HCT116 (cell line): ENCODE results near the gene RNF166. TPM values are rescaled to one million over a fixed set of nuclear protein-coding genes. Genes with fewer than 3 reads are reported as not detected.

ENCODE experiments used
- ATAC-seq: fragments of 200-7000 bp; cut with Tn5 transposase; 2 replicates; pipeline ENCODE4 v1.9.1; 2020; ENCODE audit warnings: mild to moderate bottlenecking, moderate library complexity
- BruUV-seq: library from RNA; stranded (reverse); fragments of 400-500 nt; replicated peaks from 2 replicates; lab custom pipeline; 2021; lab: Mats Ljungman, UMichigan
- CTCF ChIA-PET: fragments of 300-600 bp; sonication (Branson Sonifier 250); formaldehyde crosslinking; loops from one replicate; lab custom pipeline; 2021; ENCODE audit warnings: antibody characterized with exemption; lab: Charles Lee
- POLR2A ChIA-PET: fragments of 300-600, 350-600 bp; sonication (Branson Sonifier 250); formaldehyde crosslinking; loops from one replicate; lab custom pipeline; 2021; ENCODE audit warnings: antibody characterized with exemption; lab: Charles Lee
- RAD21 ChIA-PET, 2 experiments: fragments of 300-600 bp; sonication (Branson Sonifier 250); formaldehyde crosslinking; loops; one replicate each; lab custom pipeline; 2023; ENCODE audit warnings: low total read pairs in 2 of 2; ENCODE audit not compliant: uncharacterized antibody in 2 of 2, unreplicated experiment in 2 of 2, low non-redundant PET in 1 of 2; lab: Charles Lee
- DNase-seq: peaks from one replicate; pipeline ENCODE4 v3.0.0-alpha.2; 2010; ENCODE audit warnings: low read depth, low spot score
- H2AFZ ChIP-seq: fragments of 200-600 bp; shearing (Covaris generic), sonication (generic); 2 replicates; pipeline ENCODE4 v1.6.1; 2017; ENCODE audit warnings: low read depth, mixed run types, mixed read lengths, antibody characterized with exemption, low read length; ENCODE audit not compliant: poor library complexity, severe bottlenecking
- H3K27ac ChIP-seq: 2 replicates; pipeline ENCODE4 v1.5.1; 2012; ENCODE audit warnings: low read depth, low read length
- H3K27me3 ChIP-seq: fragments of 200-600 bp; sonication (generic); 2 replicates; pipeline ENCODE4 v1.6.1; 2016; ENCODE audit warnings: mixed run types, low read length, mixed read lengths; ENCODE audit not compliant: insufficient read depth
- H3K36me3 ChIP-seq, 2 experiments: fragments of 200-500 bp in 1 of 2; fragments of 200-600 bp in 1 of 2; sonication (Bioruptor generic) in 1 of 2; sonication (generic) in 1 of 2; 2 replicates each; pipeline versions ENCODE4 v1.5.1 to v1.6.1; 2014 to 2016; ENCODE audit warnings: low read length in 2 of 2, inconsistent platforms in 1 of 2, mixed read lengths in 1 of 2, mixed run types in 1 of 2; ENCODE audit not compliant: insufficient read depth in 2 of 2, control insufficient read depth in 1 of 2
- H3K4me1 ChIP-seq, 2 experiments: fragments of 200-600 bp in 1 of 2; sonication (generic) in 1 of 2; 2 replicates each; pipeline versions ENCODE4 v1.5.1 to v1.6.1; 2012 to 2017; ENCODE audit warnings: low read length in 2 of 2, inconsistent platforms in 1 of 2, mild to moderate bottlenecking in 1 of 2, mixed read lengths in 1 of 2, mixed run types in 1 of 2, moderate library complexity in 1 of 2; ENCODE audit not compliant: insufficient read depth in 2 of 2, control insufficient read depth in 1 of 2
- H3K4me2 ChIP-seq: fragments of 200-600 bp; sonication (generic); 2 replicates; pipeline ENCODE4 v1.6.1; 2017; ENCODE audit warnings: mixed run types, low read length, mixed read lengths
- H3K4me3 ChIP-seq, 2 experiments: fragments of 200-600 bp in 1 of 2; sonication (generic) in 1 of 2; replicated peaks in 1 of 2; 2 replicates each; pipeline ENCODE4 v1.5.1; 2011 to 2016; ENCODE audit warnings: low read length in 2 of 2, control low read depth in 1 of 2, low read depth in 1 of 2, mild to moderate bottlenecking in 1 of 2, mixed read lengths in 1 of 2, mixed run types in 1 of 2
- H3K79me2 ChIP-seq: fragments of 200-600 bp; sonication (generic); 2 replicates; pipeline ENCODE4 v1.6.1; 2017; ENCODE audit warnings: mild to moderate bottlenecking, mixed run types, low read length, moderate library complexity, mixed read lengths; ENCODE audit not compliant: insufficient read depth
- H3K9ac ChIP-seq: fragments of 200-600 bp; sonication (generic); 2 replicates; pipeline ENCODE4 v1.6.1; 2016; ENCODE audit warnings: low read length, mixed read lengths
- H3K9me2 ChIP-seq: fragments of 200-600 bp; sonication (generic), shearing (Covaris generic); 2 replicates; pipeline ENCODE4 v1.6.1; 2017; ENCODE audit warnings: mixed run types, mild to moderate bottlenecking, moderate library complexity; ENCODE audit not compliant: insufficient read depth
- H3K9me3 ChIP-seq, 2 experiments: fragments of 200-500 bp in 1 of 2; fragments of 200-600 bp in 1 of 2; sonication (Bioruptor generic) in 1 of 2; sonication (generic) in 1 of 2; 2 replicates each; pipeline ENCODE4 v1.6.1; 2014 to 2017; ENCODE audit warnings: low read length in 2 of 2, mixed read lengths in 2 of 2, inconsistent platforms in 1 of 2, low read depth in 1 of 2, mild to moderate bottlenecking in 1 of 2, mixed run types in 1 of 2, moderate library complexity in 1 of 2; ENCODE audit not compliant: control insufficient read depth in 1 of 2, insufficient read depth in 1 of 2
- H4K20me1 ChIP-seq: fragments of 200-600 bp; sonication (generic), shearing (Covaris generic); 2 replicates; pipeline ENCODE4 v1.6.1; 2017; ENCODE audit warnings: mixed run types, mild to moderate bottlenecking, moderate library complexity; ENCODE audit not compliant: insufficient read depth
- CBX3 ChIP-seq: IDR thresholded peaks from 2 replicates; pipeline ENCODE4 v1.6.1; 2012; ENCODE audit warnings: low read depth
- EGR1 ChIP-seq: IDR thresholded peaks from 2 replicates; pipeline ENCODE4 v1.6.1; 2012; ENCODE audit warnings: low read depth
- EZH2 ChIP-seq: fragments of 200-600 bp; sonication (generic); IDR thresholded peaks from 2 replicates; pipeline ENCODE4 v1.6.1; 2017; ENCODE audit warnings: antibody characterized with exemption, mixed run types
- EZH2phosphoT487 ChIP-seq: fragments of 200-600 bp; IDR thresholded peaks from 2 replicates; pipeline ENCODE4 v1.6.1; 2018; ENCODE audit warnings: antibody characterized with exemption, borderline replicate concordance
- FOSL1 ChIP-seq: IDR thresholded peaks from 2 replicates; pipeline ENCODE4 v1.6.1; 2012; ENCODE audit warnings: low read depth
- RAD21 ChIP-seq: IDR thresholded peaks from 2 replicates; pipeline ENCODE4 v1.6.1; 2012; ENCODE audit warnings: low read depth, mild to moderate bottlenecking
- SP1 ChIP-seq: IDR thresholded peaks from 2 replicates; pipeline ENCODE4 v1.6.1; 2012; ENCODE audit warnings: low read depth
- SRF ChIP-seq: IDR thresholded peaks from 2 replicates; pipeline ENCODE4 v1.6.1; 2012; ENCODE audit warnings: low read depth
- TCF7L2 ChIP-seq: IDR thresholded peaks from 2 replicates; pipeline ENCODE4 v1.7.0; 2011; ENCODE audit warnings: borderline replicate concordance, inconsistent platforms; ENCODE audit not compliant: insufficient read depth, insufficient read length; ENCODE audit errors: extremely low read depth
- YY1 ChIP-seq: IDR thresholded peaks from 2 replicates; pipeline ENCODE4 v1.6.1; 2011; ENCODE audit warnings: low read length, low read depth, moderate library complexity, mild to moderate bottlenecking; ENCODE audit not compliant: insufficient replicate concordance; ENCODE audit errors: extremely low read depth
- ZNF274 ChIP-seq: fragments of 200-500 bp; sonication (Bioruptor generic); IDR thresholded peaks from 2 replicates; pipeline ENCODE4 v1.6.1; 2014; ENCODE audit warnings: mild to moderate bottlenecking, low read depth, low read length, inconsistent platforms
- intact Hi-C: fragments of 100-400 bp; cut with micrococcal nuclease; formaldehyde crosslinking; loops from 2 replicates; pipeline ENCODE4 v1.10.0; 2022
- total RNA-seq: library from RNA; stranded (reverse); gene quantifications from one replicate; pipeline ENCODE4 v1.2.1, GENCODE V29; 2021; ENCODE audit not compliant: unreplicated experiment
- TF ChIP-seq, protein P1 (sequence below): IDR thresholded peaks from 2 replicates; pipeline ENCODE4 v1.6.1; 2011; ENCODE audit warnings: mild to moderate bottlenecking, low read length, moderate library complexity; ENCODE audit not compliant: insufficient replicate concordance; ENCODE audit errors: extremely low read depth
- TF ChIP-seq, protein P2 (sequence below): IDR thresholded peaks from 2 replicates; pipeline ENCODE4 v1.6.1; 2012

The RNF166 gene
- total RNA-seq, 1 experiment from 2014 or later, result 39.4 TPM

GRCh38 chr16:88671806-88672205, 34.4 kb downstream of the RNF166 start:
- Histone ChIP-seq H3K36me3 (no peaks in the 10 kb centered on the region), H3K4me1 (peaks cover 0 to 3% of the 10 kb centered on the region in 2 experiments; a peak in 1 of 4 replicates), H3K27me3 (no peaks in the 10 kb centered on the region), H3K27ac (no peak overlapping the region), H2AFZ (no peak overlapping the region), H3K4me2 (no peak overlapping the region), H3K79me2 (no peaks in the 10 kb centered on the region), H4K20me1 (no peaks in the 10 kb centered on the region), H3K4me3 (no peak overlapping the region), H3K9me2 (no peaks in the 10 kb centered on the region), H3K9ac (no peak overlapping the region), H3K9me3 (no peaks in the 10 kb centered on the region)
- no peak for ATAC-seq
- RAD21 ChIA-PET, result interaction anchor here in 1 of 2 experiments (0.6 kb wide), 1 partner anchor 29 kb away, joined by 3 read pairs; no protein-coding TSS in a partner anchor
- POLR2A ChIA-PET, result no interaction called here
- no peak for TF ChIP-seq SRF
- TF ChIP-seq EZH2phosphoT487, result no peak
- no peak for TF ChIP-seq RAD21
- TF ChIP-seq, protein P1, sequence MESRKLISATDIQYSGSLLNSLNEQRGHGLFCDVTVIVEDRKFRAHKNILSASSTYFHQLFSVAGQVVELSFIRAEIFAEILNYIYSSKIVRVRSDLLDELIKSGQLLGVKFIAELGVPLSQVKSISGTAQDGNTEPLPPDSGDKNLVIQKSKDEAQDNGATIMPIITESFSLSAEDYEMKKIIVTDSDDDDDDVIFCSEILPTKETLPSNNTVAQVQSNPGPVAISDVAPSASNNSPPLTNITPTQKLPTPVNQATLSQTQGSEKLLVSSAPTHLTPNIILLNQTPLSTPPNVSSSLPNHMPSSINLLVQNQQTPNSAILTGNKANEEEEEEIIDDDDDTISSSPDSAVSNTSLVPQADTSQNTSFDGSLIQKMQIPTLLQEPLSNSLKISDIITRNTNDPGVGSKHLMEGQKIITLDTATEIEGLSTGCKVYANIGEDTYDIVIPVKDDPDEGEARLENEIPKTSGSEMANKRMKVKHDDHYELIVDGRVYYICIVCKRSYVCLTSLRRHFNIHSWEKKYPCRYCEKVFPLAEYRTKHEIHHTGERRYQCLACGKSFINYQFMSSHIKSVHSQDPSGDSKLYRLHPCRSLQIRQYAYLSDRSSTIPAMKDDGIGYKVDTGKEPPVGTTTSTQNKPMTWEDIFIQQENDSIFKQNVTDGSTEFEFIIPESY, result no peak
- no peak for TF ChIP-seq EGR1
- no peak for TF ChIP-seq TCF7L2
- no peak for TF ChIP-seq YY1
- no peak for TF ChIP-seq FOSL1
- TF ChIP-seq, protein P2, sequence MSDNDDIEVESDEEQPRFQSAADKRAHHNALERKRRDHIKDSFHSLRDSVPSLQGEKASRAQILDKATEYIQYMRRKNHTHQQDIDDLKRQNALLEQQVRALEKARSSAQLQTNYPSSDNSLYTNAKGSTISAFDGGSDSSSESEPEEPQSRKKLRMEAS, result no peak
- TF ChIP-seq SP1, result no peak
- TF ChIP-seq ZNF274, result no peak
- TF ChIP-seq EZH2, result no peak
- TF ChIP-seq CBX3, result no peak
- no TSS peak for BruUV-seq
- intact Hi-C loops, result no loop called here
- CTCF ChIA-PET, result interaction anchor here (1.3 to 2.8 kb wide), 3 partner anchors 9 to 29 kb away, joined by 3 to 10 read pairs (median 7); partner anchors contain the start of gene MVD
- DNase-seq, result no peak
